ENCODE data around the gene SGSM2.
A peak's percentile ranks its signal among the peaks of the same experiment; 100 is the strongest.

The SGSM2 gene

DNA sequence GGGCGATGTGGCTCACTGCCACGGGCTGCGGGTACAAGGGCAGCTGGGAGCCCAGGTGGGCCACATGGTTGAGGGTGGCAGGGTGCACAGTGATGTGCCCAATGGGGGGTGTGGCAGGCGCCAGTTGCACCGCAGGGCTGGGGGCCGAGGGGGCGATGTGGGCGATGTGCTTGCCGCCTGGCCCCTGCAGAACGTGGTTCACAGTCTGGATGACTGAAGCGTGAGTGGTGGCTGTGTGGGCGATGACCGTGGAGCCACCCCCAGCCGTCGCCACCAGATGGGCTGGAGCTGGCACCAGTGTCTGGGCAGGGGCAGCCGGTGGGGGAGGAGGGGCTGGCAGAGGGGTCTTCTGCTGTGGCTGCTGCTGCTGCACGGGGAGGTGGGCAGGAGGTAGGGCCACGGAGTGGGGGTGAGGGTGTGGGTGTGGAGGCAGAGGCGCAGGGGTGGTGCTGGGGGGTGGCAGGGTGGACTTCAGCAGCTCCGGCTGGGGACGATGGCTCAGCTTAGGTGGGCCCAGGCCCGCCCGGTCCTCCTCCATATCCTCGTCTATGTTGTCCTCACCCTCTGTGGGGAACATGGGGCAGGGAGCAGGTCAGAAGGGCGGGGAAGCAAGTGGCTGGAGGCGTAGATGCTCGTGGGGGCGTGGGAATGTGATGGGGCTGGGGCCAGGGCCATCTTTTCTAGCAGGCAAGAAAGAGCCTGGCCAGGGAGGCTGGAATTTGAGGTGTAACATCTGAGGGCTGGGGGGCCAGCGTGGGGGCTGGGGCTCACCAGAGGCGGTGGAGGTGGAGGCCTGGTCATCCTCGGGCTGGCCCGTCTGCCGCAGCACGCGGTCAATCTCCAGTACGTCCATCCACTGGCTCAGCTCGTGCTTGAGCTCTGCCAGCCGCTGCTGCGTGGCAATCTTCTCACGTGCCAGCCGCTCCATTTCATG is 50.1 kb downstream of the SGSM2 start:
- no peak for DNase-seq

- DNase-seq, result no peak
Measured at GRCh38 chr17:2388020-2388682, 50.9 kb downstream of the SGSM2 start.

- no peak for DNase-seq
Measured at GRCh38 chr17:2388683-2389055, 51.4 kb downstream of the SGSM2 start.

DNA sequence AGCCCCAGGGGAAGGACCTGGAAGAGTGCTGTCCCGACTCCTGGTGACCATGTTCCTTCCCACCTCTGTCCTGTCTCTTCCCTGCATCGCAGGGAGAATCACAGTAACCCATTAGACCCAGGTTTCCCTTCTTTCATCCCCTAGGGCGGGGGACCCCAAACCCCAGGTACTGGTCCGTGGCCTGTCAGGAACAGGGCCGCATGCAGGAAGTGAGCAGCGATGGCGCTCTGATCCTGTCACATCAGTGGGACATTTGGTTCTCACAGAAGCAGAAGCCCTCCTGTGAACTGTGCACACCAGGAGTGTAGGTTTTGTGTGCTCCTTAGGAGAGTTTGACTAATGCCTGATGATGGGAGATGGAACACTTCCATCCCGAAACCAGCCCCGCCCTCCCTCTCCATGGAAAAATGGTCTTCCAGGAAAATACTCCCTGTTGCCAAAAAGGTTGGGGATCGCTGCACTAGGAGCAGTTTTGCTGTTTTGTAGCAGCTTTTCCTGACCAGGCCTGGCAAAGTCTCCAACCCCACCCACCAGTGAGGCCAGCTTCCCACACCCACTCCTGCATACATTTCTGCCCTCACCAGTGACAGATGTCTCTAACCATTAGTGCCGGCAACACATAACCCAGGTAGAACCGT is 53.0 kb downstream of the SGSM2 start:
- DNase-seq, result no peak

GRCh38 chr17:2391597-2392251 is 54.4 kb downstream of the SGSM2 start:
- no peak for DNase-seq

DNA sequence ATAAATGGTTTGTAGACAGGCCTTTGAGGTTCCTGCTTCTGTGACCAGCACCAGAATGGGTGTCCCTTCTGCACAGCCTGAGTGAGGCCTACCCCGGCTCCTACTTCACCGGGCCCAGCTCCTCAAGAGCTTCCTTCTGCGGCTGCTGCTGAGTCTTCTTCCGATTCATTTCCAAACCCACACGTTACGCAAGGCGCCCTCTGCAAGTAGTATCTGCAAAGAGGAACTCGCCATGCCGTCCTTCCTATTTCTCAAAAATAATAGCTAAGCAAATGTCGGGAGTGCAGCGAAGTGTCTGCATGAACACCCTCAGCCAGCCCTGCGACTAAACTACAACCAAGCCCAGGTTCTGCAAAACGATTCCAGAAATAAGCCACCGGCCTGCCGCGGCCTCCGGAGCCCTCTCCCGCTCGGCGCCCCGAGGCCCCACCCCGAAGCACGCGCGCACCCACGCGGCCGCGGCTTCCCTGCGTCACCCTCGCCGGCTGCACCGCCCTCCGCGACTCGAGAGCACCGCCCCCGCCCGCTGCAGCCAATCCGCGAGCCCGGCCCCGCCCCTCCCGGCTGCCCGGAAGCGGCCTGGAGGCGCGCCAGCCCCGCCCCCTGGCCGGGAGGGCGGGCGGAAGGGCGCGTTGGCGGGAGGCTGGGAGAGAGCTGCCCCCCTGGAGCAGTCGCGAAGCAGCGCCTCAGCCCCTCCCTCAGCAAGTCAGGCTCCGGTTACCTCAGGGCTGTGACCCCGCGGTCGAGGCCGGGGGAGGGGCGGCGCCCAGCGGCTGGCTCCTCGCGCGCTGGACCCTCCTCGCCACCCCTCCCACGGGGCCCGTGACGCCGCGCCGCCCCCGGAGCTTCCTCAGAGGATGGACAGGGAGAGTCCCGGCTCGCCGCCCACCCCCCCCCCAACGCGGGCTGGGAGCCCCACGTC is 55.2 kb downstream of the SGSM2 start:
- peak; percentile 85 to 87 for DNase-seq

DNA sequence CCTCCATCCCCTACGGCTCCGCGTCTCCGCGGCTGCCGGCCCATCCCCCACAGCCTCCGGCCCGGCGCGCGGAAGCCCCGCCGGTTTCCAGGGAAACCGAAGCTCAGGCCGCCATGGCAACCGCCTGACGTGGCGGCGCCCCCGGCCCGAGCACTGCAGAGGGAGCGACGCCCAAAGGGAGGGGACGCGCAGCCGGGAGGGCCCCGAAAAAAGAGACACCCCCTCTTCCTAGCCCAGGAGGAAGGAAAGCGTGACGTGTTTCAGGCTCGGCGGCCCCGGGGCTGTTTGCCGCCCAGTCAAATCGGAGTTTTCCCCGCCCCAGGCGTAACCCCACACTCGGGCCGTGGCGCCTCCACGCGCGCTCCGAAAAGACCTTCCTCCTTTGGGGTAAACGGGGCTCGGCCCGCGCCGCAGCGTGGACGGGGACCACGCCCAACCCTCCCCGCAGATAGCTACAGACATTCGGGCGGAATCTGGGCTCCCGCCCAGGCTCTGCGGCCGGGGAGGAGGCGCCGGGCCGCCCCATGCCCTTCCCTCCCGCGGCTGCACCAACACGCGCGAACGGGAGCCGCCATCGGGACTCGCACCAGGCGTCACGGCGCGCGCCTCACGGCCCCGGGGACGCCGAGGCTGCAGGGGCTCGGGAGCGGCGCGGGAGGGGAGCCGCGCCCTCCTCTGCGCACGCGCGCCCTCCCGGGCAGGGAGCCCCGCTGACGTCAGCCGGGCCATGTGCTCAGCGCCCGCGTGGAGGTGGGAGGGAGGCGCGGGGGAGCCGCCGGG is 56.1 kb downstream of the SGSM2 start:
- DNase-seq, result peak; percentile 79

DNA sequence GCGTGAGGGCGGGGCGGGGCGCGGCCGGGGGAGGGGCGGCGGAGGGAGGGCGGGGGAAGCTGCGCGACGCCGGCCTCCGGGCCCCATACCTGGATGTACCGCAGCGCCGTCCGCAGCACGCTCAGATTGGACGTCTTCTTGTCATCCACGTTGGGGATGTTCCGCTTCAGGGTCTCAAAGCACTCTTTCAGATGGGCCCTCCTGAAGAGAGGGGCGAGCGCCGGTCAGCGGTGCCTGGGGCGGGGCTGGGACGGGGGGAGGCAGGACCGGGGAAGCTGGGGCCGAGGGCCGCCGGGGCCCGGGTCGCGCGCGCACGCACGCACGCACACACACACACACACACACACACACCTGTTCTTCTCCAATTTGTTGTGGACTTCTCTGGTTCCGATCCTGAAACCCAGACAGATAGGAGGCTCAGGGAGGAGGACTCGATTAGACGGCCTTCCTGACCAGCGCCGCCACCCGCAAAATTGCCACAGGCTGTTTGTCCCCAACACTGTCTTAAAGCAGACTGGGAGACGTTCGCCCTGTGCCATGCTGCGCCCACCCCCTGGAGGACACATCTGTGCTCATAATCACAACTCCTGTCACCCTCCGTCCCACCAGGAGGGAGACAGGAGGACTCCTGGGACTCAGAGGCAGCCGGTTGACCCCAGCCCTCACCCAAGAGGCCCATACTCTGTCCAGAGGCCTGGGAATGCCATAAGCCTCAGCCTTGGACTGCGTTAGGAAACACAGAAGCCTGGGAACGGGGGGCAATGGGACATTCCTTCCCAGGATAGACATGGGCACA is 56.9 kb downstream of the SGSM2 start:
- no peak for DNase-seq

- no peak for DNase-seq
Measured at GRCh38 chr17:2394775-2395201, 57.5 kb downstream of the SGSM2 start.

DNA sequence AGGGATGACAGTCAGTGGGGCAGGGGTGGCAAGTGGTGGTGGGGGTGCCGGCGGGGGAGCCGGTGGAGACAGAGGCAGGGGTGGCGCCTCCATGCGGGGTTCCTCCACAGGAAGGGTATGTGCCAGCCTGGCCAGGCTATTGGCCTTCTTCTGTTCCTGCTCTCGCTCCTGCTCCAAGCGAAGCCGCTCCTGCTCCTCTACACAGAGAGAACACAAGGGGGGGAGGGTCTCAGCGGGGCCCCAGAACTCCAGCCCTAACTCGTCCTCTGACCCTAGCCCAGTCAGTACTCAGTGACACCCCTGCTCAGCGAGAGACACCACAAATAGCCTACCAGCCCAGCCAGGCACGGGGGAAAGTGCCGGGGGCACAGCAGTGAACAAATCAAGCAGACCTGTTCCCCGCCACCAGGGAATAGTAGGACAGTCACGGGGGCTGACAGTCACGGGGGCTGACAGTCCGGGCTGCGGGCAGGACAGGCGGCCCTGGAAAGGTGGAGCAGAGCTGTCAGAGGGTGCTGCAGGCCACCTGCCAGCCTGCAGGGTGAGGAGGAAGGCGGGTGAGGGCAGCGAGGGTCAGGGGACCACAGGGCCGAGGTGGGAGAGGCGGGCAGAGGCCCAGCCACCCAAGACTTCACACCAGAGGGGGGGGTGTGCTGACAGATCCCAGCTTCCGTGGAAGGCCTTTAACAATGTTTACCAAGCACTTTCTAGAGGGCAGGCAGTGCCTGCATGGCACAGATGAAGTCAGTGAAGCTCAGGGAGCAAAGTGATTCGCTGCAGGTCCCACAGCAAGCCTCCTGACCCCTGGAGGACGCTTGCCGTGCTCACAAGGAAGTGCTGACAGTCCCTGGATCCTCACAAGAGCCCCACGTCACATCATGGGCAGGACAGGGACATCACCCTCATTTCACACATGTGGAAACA is 58.2 kb downstream of the SGSM2 start:
- no peak for DNase-seq

DNA sequence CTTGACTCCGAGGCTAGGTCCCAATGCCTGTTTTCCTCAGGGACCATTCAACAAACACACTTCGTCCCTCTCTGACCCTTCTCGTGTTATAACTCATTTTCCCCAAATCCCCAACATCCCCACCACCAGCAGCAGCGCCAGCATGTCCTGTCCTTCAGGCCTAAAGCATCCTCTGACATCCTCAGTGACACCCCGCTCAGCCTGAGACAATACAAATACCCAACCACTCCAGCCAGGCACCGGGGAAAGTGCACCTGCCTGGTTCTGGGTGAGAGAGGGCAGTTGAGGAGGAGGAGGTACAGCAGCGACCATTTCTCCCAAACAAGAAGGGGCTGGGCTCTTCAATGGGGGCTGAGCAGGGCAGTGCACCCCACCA is 58.9 kb downstream of the SGSM2 start:
- DNase-seq, result no peak

DNA sequence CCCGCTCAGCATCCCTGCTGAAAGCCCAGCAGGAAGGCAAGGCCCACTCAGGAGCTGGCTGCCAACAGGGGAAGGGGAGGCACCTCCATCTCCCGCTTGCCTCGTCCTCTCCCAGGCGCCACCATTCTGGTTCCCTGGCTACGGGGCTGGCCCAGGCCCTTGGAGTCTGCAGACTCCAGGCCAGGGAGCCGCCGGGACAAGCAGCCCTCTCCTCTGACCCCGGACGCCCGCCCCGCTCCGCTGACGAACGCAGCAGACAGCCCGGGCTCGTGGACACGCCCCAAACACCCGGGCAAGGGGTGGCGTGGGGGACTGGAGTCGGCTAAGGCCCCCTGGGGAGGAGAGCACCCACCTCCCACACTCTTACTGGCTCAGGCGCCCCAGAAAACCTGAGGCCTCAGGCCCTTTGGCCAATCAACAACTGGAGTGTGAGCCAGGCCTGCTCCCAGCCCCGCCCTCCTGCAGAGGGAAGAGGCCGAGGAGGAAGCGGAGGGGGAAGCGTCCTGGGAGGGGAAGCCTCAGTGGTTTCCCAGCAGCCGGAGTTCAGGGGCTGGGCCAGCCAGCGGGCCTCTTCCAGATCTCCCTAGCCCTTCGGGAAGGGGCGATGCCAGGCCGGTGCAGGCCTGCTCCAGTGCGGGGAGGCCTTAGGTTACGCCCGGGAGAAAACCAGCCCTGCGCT is 59.4 kb downstream of the SGSM2 start:
- DNase-seq, result no peak

DNA sequence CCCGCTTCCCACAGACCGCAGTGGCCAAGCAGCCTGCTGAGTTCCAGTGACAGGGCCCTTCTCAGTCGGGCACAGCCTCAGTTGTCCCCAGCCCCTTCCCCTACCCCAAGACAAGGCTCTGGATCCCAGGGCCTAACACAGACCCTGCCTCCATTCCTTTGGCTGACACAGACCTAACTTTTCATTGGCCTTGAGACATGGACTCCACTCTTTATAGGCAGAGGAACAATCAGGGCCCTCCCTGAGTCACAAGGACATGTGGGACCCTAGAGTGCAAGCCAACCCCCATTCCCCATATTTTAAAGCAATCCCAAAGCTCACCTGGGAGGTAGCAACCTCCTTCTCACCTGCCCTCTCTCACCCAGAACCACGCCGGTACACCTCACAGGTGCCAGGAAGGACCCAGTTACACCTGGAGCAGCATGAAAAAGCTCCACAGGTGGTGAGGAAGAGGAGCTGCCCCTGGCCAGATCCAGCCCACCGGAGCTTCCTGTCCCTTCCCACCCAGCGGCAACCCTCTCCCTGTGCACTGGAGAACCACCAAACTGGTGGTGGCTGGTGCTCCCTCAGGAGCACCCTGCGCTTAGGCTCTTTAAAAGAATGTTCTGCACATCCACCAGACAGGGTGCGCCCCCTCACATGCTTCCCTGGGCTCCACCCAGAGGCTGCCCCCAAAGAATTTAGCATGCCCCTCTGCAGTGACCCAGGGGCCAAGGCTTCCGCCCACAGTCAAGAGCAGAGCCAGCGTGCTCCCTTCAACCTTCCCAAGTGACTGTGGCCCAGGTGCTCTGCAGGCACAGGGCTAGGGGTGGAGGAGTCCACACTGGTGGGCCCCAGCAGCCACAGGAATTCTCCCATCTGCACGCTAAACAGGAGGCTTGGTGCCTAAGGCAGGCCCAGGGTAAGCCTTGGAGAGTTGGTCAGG is 60.2 kb downstream of the SGSM2 start:
- DNase-seq, result no peak

DNA sequence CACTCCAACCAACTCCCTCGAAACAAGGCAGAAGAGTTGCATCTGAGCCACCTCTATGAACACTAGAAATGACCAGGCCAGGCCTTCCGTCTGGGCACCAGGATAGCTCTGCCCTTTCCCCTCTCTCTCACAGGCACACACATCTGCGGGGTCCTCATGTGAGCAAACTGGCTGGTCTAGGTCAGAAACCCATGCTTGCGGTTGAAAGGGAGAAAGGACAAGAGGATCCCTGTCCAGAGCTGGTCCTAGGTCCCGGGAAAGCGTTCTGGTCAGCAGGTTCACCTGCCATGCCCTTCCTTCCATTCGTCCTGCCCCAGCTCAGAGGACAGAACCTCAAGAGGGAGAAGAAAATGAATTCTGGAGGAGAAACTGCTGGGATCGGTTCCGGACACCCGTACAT is 60.9 kb downstream of the SGSM2 start:
- DNase-seq, result no peak

GRCh38 chr17:2398655-2399571 is 61.6 kb downstream of the SGSM2 start:
- no peak for DNase-seq
